Lower leg skin (tissue), 4 donors: ENCODE data around the gene VSTM2L. TPM values are rescaled to one million over a fixed set of nuclear protein-coding genes. Genes with fewer than 3 reads are reported as not detected.

ENCODE experiments used
- DNase-seq, 2 donors: peaks; one replicate each; pipeline ENCODE4 v3.0.0-alpha.2; 2019; ENCODE audit warnings: low spot score in 2 of 2
- H3K4me3 ChIP-seq: fragments of 200-600 bp; sonication (generic); 2 replicates; pipeline ENCODE4 v1.5.1; 2017; ENCODE audit warnings: mild to moderate bottlenecking, low read depth; ENCODE audit not compliant: poor library complexity, severe bottlenecking
- CTCF ChIP-seq, 3 donors: fragments of 450-650 bp; IDR thresholded peaks; one replicate each; pipeline ENCODE4 v1.5.1; 2016; ENCODE audit warnings: antibody characterized with exemption in 3 of 3, mild to moderate bottlenecking in 3 of 3, moderate library complexity in 2 of 3
- POLR2A ChIP-seq, 2 donors: fragments of 450-650 bp; IDR thresholded peaks; one replicate each; pipeline ENCODE4 v1.6.1; 2016 to 2017; ENCODE audit warnings: antibody characterized with exemption in 2 of 2, mild to moderate bottlenecking in 1 of 2, moderate library complexity in 1 of 2
- WGBS, 2 donors: methylation state at CpG; one replicate each; pipeline ENCODE4 v1.1.5; 2018; 5-methylcytosine and 5-hydroxymethylcytosine counted together
- intact Hi-C: fragments of 100-400 bp; cut with DNase I; formaldehyde crosslinking; loops from one replicate; pipeline ENCODE4 v1.15.0; 2023; ENCODE audit warnings: low total_unique reads
- total RNA-seq, 4 donors: library from RNA; depleted of rRNA; stranded (reverse); fragments of >200 nt; gene quantifications; one replicate each; pipeline ENCODE4 v1.1.0, GENCODE V29; 2016

The VSTM2L gene
- total RNA-seq, 4 donors from 2014 or later, result 0.64 to 15.9 (median 3.9) TPM

- peak in 1 of 2 donors; percentile 58 for DNase-seq
- no peak overlapping the region for H3K4me3 ChIP-seq
- intact Hi-C loops, result no loop called here
- WGBS, 2 donors, result 86 to 88% methylated on average over 5 of the region's 5 CpGs
- TF ChIP-seq CTCF (IDR thresholded peaks at IDR 0.05) (no peak), POLR2A (IDR thresholded peaks at IDR 0.05) (no peak)
These were observed 39.6 kb upstream of the VSTM2L start for GRCh38 chr20:37863289-37863688.

GRCh38 chr20:37864298-37864697, 38.6 kb upstream of the VSTM2L start:
- TF ChIP-seq POLR2A (IDR thresholded peaks at IDR 0.05), result no peak
- no peak for TF ChIP-seq CTCF (IDR thresholded peaks at IDR 0.05)
- H3K4me3 ChIP-seq, result no peak overlapping the region
- intact Hi-C loops, result no loop called here
- 65 to 73% methylated on average over 8 of the region's 8 CpGs for WGBS, 2 donors
- DNase-seq, result no peak

- intact Hi-C loops, result no loop called here
- no peak overlapping the region for H3K4me3 ChIP-seq
- 96 to 99% methylated on average over 10 of the region's 10 CpGs for WGBS, 2 donors
- TF ChIP-seq POLR2A (IDR thresholded peaks at IDR 0.05), result no peak
- TF ChIP-seq CTCF (IDR thresholded peaks at IDR 0.05), result no peak
- no peak for DNase-seq
These were observed 36.9 kb upstream of the VSTM2L start for GRCh38 chr20:37866051-37866450.

GRCh38 chr20:37867289-37868195, 35.4 kb upstream of the VSTM2L start:
- no peak for DNase-seq
- no peak overlapping the region for H3K4me3 ChIP-seq
- TF ChIP-seq CTCF (IDR thresholded peaks at IDR 0.05), result no peak
- TF ChIP-seq POLR2A (IDR thresholded peaks at IDR 0.05), result no peak
- intact Hi-C loops, result no loop called here
- WGBS, 2 donors, result 78 to 80% methylated on average over 15 of the region's 15 CpGs

- no peak overlapping the region for H3K4me3 ChIP-seq
- intact Hi-C loops, result no loop called here
- TF ChIP-seq POLR2A (IDR thresholded peaks at IDR 0.05), result no peak
- TF ChIP-seq CTCF (IDR thresholded peaks at IDR 0.05), result no peak
- no peak for DNase-seq
- 76 to 85% methylated on average over 3 of the region's 3 CpGs for WGBS, 2 donors
These were observed 34.0 kb upstream of the VSTM2L start for GRCh38 chr20:37868851-37869333.
